Endodermal cell (in vitro differentiated cells): Measurements from ENCODE around the gene RNF40. TPM values are rescaled to one million over a fixed set of nuclear protein-coding genes. Genes with fewer than 3 reads are reported as not detected.

ENCODE experiments used
- DNase-seq: peaks from one replicate; pipeline ENCODE4 v3.0.0-alpha.2; 2017
- H3K27ac ChIP-seq: 2 replicates; pipeline ENCODE4 v1.5.1; 2013; ENCODE audit warnings: mild to moderate bottlenecking, low read depth, low read length, moderate library complexity
- H3K27me3 ChIP-seq: 2 replicates; pipeline ENCODE4 v1.6.1; 2013; ENCODE audit warnings: mild to moderate bottlenecking, low read length, moderate library complexity; ENCODE audit not compliant: insufficient read depth, control insufficient read depth, poor library complexity, severe bottlenecking
- H3K36me3 ChIP-seq: 2 replicates; pipeline ENCODE4 v1.7.0; 2013; ENCODE audit warnings: mild to moderate bottlenecking, low read length, moderate library complexity; ENCODE audit not compliant: control insufficient read depth, insufficient read depth
- H3K4me1 ChIP-seq: one replicate; pipeline ENCODE4 v1.7.0; 2013; ENCODE audit warnings: low read length; ENCODE audit not compliant: control insufficient read depth, insufficient read depth
- H3K4me3 ChIP-seq: 2 replicates; pipeline ENCODE4 v1.5.1; 2013; ENCODE audit warnings: mild to moderate bottlenecking, low read length, moderate library complexity
- H3K9ac ChIP-seq: 2 replicates; pipeline ENCODE4 v1.6.1; 2013; ENCODE audit warnings: mild to moderate bottlenecking, low read length, moderate library complexity; ENCODE audit not compliant: poor library complexity, severe bottlenecking; ENCODE audit errors: extremely low read depth
- H3K9me3 ChIP-seq: 2 replicates; pipeline ENCODE4 v1.6.1; 2013; ENCODE audit warnings: mild to moderate bottlenecking, low read length, moderate library complexity; ENCODE audit not compliant: control insufficient read depth
- H3K27ac Mint-ChIP-seq: 2 replicates; pipeline ENCODE4 v1.8.0; 2020; ENCODE audit warnings: mixed read lengths
- H3K27me3 Mint-ChIP-seq: 2 replicates; pipeline ENCODE4 v1.8.0; 2021; ENCODE audit warnings: mild to moderate bottlenecking, mixed read lengths; ENCODE audit not compliant: insufficient read depth
- H3K36me3 Mint-ChIP-seq: 2 replicates; pipeline ENCODE4 v1.8.0; 2020; ENCODE audit warnings: low read depth, mixed read lengths
- H3K4me1 Mint-ChIP-seq: 2 replicates; pipeline ENCODE4 v1.8.0; 2020; ENCODE audit warnings: mixed read lengths
- H3K4me3 Mint-ChIP-seq: 2 replicates; pipeline ENCODE4 v1.8.0; 2020; ENCODE audit warnings: mild to moderate bottlenecking, moderate library complexity, mixed read lengths
- H3K9me3 Mint-ChIP-seq: 2 replicates; pipeline ENCODE4 v1.8.0; 2020; ENCODE audit warnings: mild to moderate bottlenecking, mixed read lengths
- CTCF ChIP-seq: fragments of 200-600 bp; sonication (generic); conservative IDR thresholded peaks from 2 replicates; pipeline ENCODE4 v1.5.0; 2021; ENCODE audit warnings: antibody characterized with exemption, mild to moderate bottlenecking
- WGBS, 2 experiments: methylation state at CpG; one replicate each; pipeline versions ENCODE4 v1.1.5 to v1.1.7; 2013; ENCODE audit warnings: missing lambda C conversion rate in 2 of 2, mixed read lengths in 1 of 2; ENCODE audit not compliant: insufficient coverage in 1 of 2, insufficient read length in 1 of 2; 5-methylcytosine and 5-hydroxymethylcytosine counted together
- total RNA-seq, 2 donors: library from RNA; stranded (reverse); fragmentation: NEBNext Ultra II Directional in 1 of 2; extraction: Animal tissue kit (Norgen Biotek cat#: 25700) in 1 of 2; gene quantifications; 2 replicates in 1 of 2; 3 replicates in 1 of 2; pipeline ENCODE4 v1.2.1, GENCODE V29; 2021

RNF40 gene
- total RNA-seq, 2 donors from 2014 or later = 88.4 to 95.8 TPM

- Histone ChIP-seq H3K4me3 (no peak overlapping the region), H3K4me1 (no peaks in the 10 kb centered on the region), H3K9ac (no peak overlapping the region), H3K9me3 (no peaks in the 10 kb centered on the region), H3K36me3 (no peaks in the 10 kb centered on the region), H3K27ac (no peak overlapping the region), H3K27me3 (no peaks in the 10 kb centered on the region)
- H3K9me3 Mint-ChIP-seq = peaks cover 5% of the 10 kb centered on the region
- H3K4me3 Mint-ChIP-seq = no peak overlapping the region
- no peak for TF ChIP-seq CTCF
- H3K4me1 Mint-ChIP-seq = no peaks in the 10 kb centered on the region
- peaks cover 3% of the 10 kb centered on the region for H3K36me3 Mint-ChIP-seq
- no peak overlapping the region for H3K27ac Mint-ChIP-seq
- 92 to 96% methylated on average over 10 to 17 of the region's 17 CpGs for WGBS, 2 experiments
- DNase-seq = no peak
- H3K27me3 Mint-ChIP-seq = peaks cover 19% of the 10 kb centered on the region
These were observed 59.8 kb downstream of the RNF40 start for GRCh38 chr16:30821891-30822290.

Other genes starting within 250 kb of the RNF40 start
- 10 to 100 TPM; 47.0 to 59.2 TPM for gene ZNF768, start 235.8 kb upstream of the RNF40 start, total RNA-seq
- 10 to 100 TPM; 15.5 to 17.1 TPM for gene ZNF747, start 227.5 kb upstream of the RNF40 start, total RNA-seq
- 10 to 100 TPM; 19.0 TPM for gene ZNF764, start 203.9 kb upstream of the RNF40 start, total RNA-seq
- gene ZNF688, start 190.6 kb upstream of the RNF40 start, total RNA-seq = 1 to 10 TPM; 6.4 to 7.5 TPM
- gene ZNF785, start 176.6 kb upstream of the RNF40 start, total RNA-seq = 10 to 100 TPM; 22.5 to 24.0 TPM
- gene ZNF689, start 151.9 kb upstream of the RNF40 start, total RNA-seq = 10 to 100 TPM; 13.0 to 15.8 TPM
- gene PRR14, start 111.4 kb upstream of the RNF40 start, total RNA-seq = 10 to 100 TPM; 21.2 to 35.4 TPM
- 10 to 100 TPM; 50.2 to 53.1 TPM for gene FBRS, start 103.9 kb upstream of the RNF40 start, total RNA-seq
- gene SRCAP, start 63.2 kb upstream of the RNF40 start, total RNA-seq = 10 to 100 TPM; 57.7 to 66.9 TPM
- gene PHKG2, start 13.9 kb upstream of the RNF40 start, total RNA-seq = 10 to 100 TPM; 49.8 to 54.8 TPM
- gene CFAP119, start 260 bp upstream of the RNF40 start, total RNA-seq = 10 to 100 TPM in 1 of 2 donors, 1 to 10 TPM in 1; 6.9 to 12.6 TPM
- gene ZNF629, start 24.9 kb downstream of the RNF40 start, total RNA-seq = 10 to 100 TPM; 31.8 to 33.3 TPM
- gene BCL7C, start 131.8 kb downstream of the RNF40 start, total RNA-seq = 10 to 100 TPM; 64.7 to 67.6 TPM
- 1 to 10 TPM; 3.1 to 3.3 TPM for gene CTF1, start 134.3 kb downstream of the RNF40 start, total RNA-seq
- gene FBXL19, start 161.2 kb downstream of the RNF40 start, total RNA-seq = 10 to 100 TPM; 74.0 to 84.3 TPM
- 10 to 100 TPM; 16.9 to 17.7 TPM for gene ORAI3, start 186.7 kb downstream of the RNF40 start, total RNA-seq
- gene SETD1A, start 195.4 kb downstream of the RNF40 start, total RNA-seq = 10 to 100 TPM; 23.8 to 25.0 TPM
- 1 to 10 TPM; 4.1 to 4.8 TPM for gene HSD3B7, start 222.9 kb downstream of the RNF40 start, total RNA-seq
- gene STX1B, start 248.3 kb downstream of the RNF40 start, total RNA-seq = 1 to 10 TPM; 3.2 to 7.0 TPM